Gastrocnemius medialis (tissue), 4 donors: ENCODE results near the gene LDAH. TPM values are rescaled to one million over a fixed set of nuclear protein-coding genes. Genes with fewer than 3 reads are reported as not detected.

Experiments used
- ATAC-seq, 2 donors: fragments of 150-250 bp; one replicate each; pipeline ENCODE4 v1.9.1; 2016
- DNase-seq, 2 donors: peaks; one replicate each; pipeline ENCODE4 v3.0.0-alpha.2; 2019
- H3K27ac ChIP-seq, 4 donors: fragments of 200-600 bp; sonication (generic); 1 replicate in 1 of 4; 2 replicates in 3 of 4; pipeline ENCODE4 v1.5.1; 2016 to 2018; ENCODE audit warnings: mild to moderate bottlenecking in 2 of 4, moderate library complexity in 1 of 4
- H3K27me3 ChIP-seq, 3 donors: fragments of 200-600 bp; sonication (generic) in 2 of 3; 1 replicate in 1 of 3; 2 replicates in 2 of 3; pipeline versions ENCODE4 v1.5.1 to v1.6.0; 2016 to 2019; ENCODE audit warnings: mild to moderate bottlenecking in 1 of 3, moderate library complexity in 1 of 3
- H3K36me3 ChIP-seq, 2 donors: fragments of 200-600 bp; sonication (generic) in 1 of 2; one replicate each; pipeline ENCODE4 v1.5.1; 2017 to 2018
- H3K4me1 ChIP-seq, 2 donors: fragments of 200-600 bp; sonication (generic) in 1 of 2; one replicate each; pipeline ENCODE4 v1.5.1; 2016 to 2017; ENCODE audit warnings: mild to moderate bottlenecking in 2 of 2
- H3K4me3 ChIP-seq, 4 donors: fragments of 200-600 bp; sonication (generic) in 3 of 4; 1 replicate in 1 of 4; 2 replicates in 3 of 4; pipeline ENCODE4 v1.5.1; 2016 to 2019; ENCODE audit warnings: mild to moderate bottlenecking in 2 of 4
- H3K9me3 ChIP-seq, 3 donors: fragments of 200-600 bp; sonication (generic) in 2 of 3; 1 replicate in 1 of 3; 2 replicates in 2 of 3; pipeline ENCODE4 v1.5.1; 2016 to 2019
- CTCF ChIP-seq, 5 experiments: fragments of 450-650 bp in 3 of 5; fragments of 200-600 bp in 2 of 5; sonication (generic) in 2 of 5; IDR thresholded peaks in 4 of 5; conservative IDR thresholded peaks in 1 of 5; 1 replicate in 4 of 5; 2 replicates in 1 of 5; pipeline ENCODE4 v1.5.1; 2016 to 2019; ENCODE audit warnings: antibody characterized with exemption in 5 of 5, mild to moderate bottlenecking in 3 of 5, moderate library complexity in 3 of 5
- POLR2A ChIP-seq, 2 donors: fragments of 450-650 bp; IDR thresholded peaks; one replicate each; pipeline ENCODE4 v1.6.1; 2017; ENCODE audit warnings: antibody characterized with exemption in 2 of 2, mild to moderate bottlenecking in 2 of 2, moderate library complexity in 2 of 2
- in situ Hi-C, 4 donors: fragments of 200-750 bp; cut with MboI; loops; one replicate each; pipeline versions ENCODE4 v1.15.0 to v1.8.0; 2017; ENCODE audit warnings: low sequenced_read_pairs in 4 of 4
- intact Hi-C: fragments of 100-400 bp; cut with DNase I; formaldehyde crosslinking; loops from one replicate; pipeline ENCODE4 v1.15.1; 2023; ENCODE audit warnings: low total_unique reads
- total RNA-seq, 4 donors: library from RNA; depleted of rRNA; stranded (reverse); fragments of >200 nt; gene quantifications; one replicate each; pipeline versions ENCODE4 v1.1.0 to v1.2.3, GENCODE V29; 2016

The LDAH gene
- total RNA-seq, 4 donors from 2014 or later: 0.97 to 2.2 (median 1.4) TPM

GRCh38 chr2:20671736-20672080 is 151.2 kb downstream of the LDAH start:
- in situ Hi-C loops (loop anchor here in 1 of 4 donors (25.0 kb wide), 1 partner anchor 441 kb away; the partner anchor contains the start of gene TDRD15), intact Hi-C loops (no loop called here)
- peaks cover 0 to 2% of the 10 kb centered on the region in 2 donors for H3K4me1 ChIP-seq
- H3K27ac ChIP-seq: no peak overlapping the region
- no peak for DNase-seq
- peaks cover 55 to 75% (median 68%) of the 10 kb centered on the region in 3 donors for H3K27me3 ChIP-seq
- H3K9me3 ChIP-seq: no peaks in the 10 kb centered on the region
- ATAC-seq: no peak
- no peak overlapping the region for H3K4me3 ChIP-seq
- no peaks in the 10 kb centered on the region for H3K36me3 ChIP-seq
- TF ChIP-seq POLR2A (IDR thresholded peaks at IDR 0.05) (no peak), CTCF (IDR thresholded peaks at IDR 0.05 in 4 of 5, conservative IDR thresholded peaks at IDR 0.05 in 1 of 5) (no peak)

GRCh38 chr2:20671036-20671735 is 151.7 kb downstream of the LDAH start:
- DNase-seq (no peak), ATAC-seq (no peak)
- Histone ChIP-seq H3K36me3 (no peaks in the 10 kb centered on the region), H3K27me3 (peaks cover 59 to 80% (median 74%) of the 10 kb centered on the region in 3 donors), H3K9me3 (no peaks in the 10 kb centered on the region), H3K4me1 (peaks cover 0 to 7% of the 10 kb centered on the region in 2 donors), H3K4me3 (no peak overlapping the region), H3K27ac (no peak overlapping the region)
- intact Hi-C loops (no loop called here), in situ Hi-C loops (loop anchor here in 1 of 4 donors (25.0 kb wide), 1 partner anchor 441 kb away; the partner anchor contains the start of gene TDRD15)
- TF ChIP-seq CTCF (IDR thresholded peaks at IDR 0.05 in 4 of 5, conservative IDR thresholded peaks at IDR 0.05 in 1 of 5): no peak
- no peak for TF ChIP-seq POLR2A (IDR thresholded peaks at IDR 0.05)

- in situ Hi-C loops (loop anchor here in 1 of 4 donors (25.0 kb wide), 1 partner anchor 442 kb away; the partner anchor contains the start of gene TDRD15), intact Hi-C loops (no loop called here)
- H3K27ac ChIP-seq: no peak overlapping the region
These were observed 152.4 kb downstream of the LDAH start for GRCh38 chr2:20670315-20671035.

More at GRCh38 chr2:20670315-20671035, 152.4 kb downstream of the LDAH start:
- no peak for ATAC-seq
- no peak for TF ChIP-seq CTCF (IDR thresholded peaks at IDR 0.05 in 4 of 5, conservative IDR thresholded peaks at IDR 0.05 in 1 of 5)
- TF ChIP-seq POLR2A (IDR thresholded peaks at IDR 0.05): no peak
- H3K4me1 ChIP-seq: peaks cover 0 to 14% of the 10 kb centered on the region in 2 donors
- no peak overlapping the region for H3K4me3 ChIP-seq
- H3K36me3 ChIP-seq: no peaks in the 10 kb centered on the region
- H3K9me3 ChIP-seq: no peaks in the 10 kb centered on the region
- H3K27me3 ChIP-seq: peaks cover 65 to 87% (median 81%) of the 10 kb centered on the region in 3 donors
- DNase-seq: no peak
